HG03280 (cell line): Measurements from ENCODE around the gene CCDC57.

Source experiments
- ATAC-seq: cut with Tn5 transposase; IDR thresholded peaks from one replicate; pipeline ENCODE4 v1.9.1; 2021; ENCODE audit warnings: mild to moderate bottlenecking, moderate library complexity; ENCODE audit not compliant: unreplicated experiment

Gene CCDC57

GRCh38 chr17:82096709-82097183 lies 115.9 kb downstream of the CCDC57 start:
- ATAC-seq = no peak

DNA sequence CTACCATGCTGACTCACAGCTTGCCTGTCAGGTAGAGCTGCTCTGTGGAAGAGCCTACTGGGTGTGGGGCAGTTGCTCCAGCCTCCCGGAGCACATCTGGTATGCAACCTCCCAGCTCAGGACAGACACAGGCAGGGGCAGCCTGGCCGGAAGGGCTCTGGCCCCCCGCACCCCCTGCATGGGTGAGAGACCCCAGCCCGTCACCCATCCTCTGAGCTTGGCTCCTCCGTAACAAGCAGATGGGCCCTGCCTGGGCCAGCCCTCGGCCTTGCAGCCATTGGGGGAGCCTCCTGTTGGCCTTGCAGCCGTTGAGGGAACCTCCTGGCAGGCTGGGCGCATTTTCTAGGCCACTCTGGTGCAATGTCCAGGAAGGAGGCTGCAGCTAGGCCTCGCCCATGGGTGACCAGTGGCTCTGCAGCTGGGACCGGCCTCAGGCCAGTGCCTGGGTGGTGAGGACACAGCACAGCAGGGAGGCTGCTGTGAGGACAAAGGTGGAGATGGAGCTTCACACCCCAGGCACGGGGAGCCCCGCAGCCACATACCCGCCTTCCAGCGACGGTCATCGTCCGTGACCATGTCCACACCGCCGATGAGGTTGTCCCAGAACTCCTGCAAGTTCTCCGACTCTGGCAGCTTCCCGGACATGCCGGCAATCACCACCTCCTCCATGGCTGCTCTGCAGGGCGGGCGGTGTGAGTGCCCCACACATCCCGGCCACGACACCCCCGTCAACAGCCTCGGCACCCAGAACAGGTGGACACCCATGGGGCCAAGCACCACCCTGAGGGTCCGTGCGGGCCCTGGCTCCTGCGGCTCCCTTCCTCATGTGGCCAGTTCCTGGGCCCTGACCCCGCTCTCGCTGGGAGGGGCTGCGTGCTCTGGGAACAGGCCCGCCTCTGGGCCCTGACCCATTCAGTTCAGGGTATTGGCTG lies 116.6 kb downstream of the CCDC57 start:
- no peak for ATAC-seq

DNA sequence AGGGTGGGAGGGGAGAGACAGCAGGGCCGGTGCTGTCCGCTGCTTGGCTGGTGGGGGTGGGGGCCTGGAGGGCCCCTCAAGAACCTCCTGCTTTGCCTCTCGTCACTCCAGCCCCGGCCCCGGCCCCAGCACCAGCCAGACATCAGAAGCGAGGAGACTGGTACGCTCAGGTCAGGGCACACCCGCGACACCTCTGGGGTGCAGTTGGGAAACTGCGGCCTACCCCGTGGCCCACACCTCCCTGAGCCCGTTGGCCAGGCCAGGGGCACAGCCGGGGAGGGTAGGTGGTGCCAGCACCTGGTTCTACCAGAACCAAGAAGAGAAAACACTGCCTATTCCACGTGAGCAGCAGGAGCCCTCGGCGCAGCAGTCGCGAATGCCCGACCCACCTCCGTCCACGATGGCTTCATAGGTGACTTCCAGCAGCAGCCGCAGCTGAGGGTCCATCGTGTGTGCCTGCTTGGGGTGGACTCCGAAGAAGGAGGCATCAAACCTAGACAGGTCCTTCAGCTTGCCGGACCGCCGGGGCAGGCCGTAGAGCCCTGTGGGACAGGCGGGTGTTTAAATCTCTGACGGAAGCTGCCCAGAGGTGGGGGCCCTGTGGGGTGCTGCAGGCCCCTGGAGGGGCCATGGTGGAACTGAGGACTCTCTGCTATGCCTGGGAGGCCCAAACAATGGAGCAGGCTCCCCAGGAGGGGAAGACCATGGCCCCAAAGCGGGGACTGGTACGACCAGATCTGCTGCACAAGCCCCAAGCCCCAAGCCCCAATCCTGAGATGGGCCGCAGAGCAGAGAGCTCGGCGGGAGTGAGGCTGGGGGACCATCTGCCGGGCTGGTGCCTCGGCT lies 117.5 kb downstream of the CCDC57 start:
- no peak for ATAC-seq

- no peak for ATAC-seq
Measured at GRCh38 chr17:82092995-82093751, 119.5 kb downstream of the CCDC57 start.

DNA sequence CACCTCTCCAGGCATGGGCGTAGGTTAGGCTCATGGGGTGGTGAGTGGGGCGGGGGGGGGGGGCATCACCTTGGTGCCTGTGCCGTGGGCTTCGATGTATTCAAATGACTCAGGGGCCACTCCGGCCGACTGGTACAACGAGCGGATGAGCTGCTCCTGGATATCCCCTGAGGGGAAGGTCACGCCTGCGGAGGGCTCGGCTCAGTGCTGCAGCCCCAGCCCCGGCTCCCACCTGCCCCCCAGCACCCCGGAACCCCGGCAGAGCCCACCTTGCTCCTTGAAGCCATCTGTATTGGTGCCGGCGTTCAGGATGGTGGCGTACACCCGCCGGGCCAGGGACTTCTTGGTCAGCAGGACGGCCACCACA lies 120.0 kb downstream of the CCDC57 start:
- ATAC-seq = no peak

- ATAC-seq = no peak
Measured at GRCh38 chr17:82092094-82092586, 120.5 kb downstream of the CCDC57 start.

DNA sequence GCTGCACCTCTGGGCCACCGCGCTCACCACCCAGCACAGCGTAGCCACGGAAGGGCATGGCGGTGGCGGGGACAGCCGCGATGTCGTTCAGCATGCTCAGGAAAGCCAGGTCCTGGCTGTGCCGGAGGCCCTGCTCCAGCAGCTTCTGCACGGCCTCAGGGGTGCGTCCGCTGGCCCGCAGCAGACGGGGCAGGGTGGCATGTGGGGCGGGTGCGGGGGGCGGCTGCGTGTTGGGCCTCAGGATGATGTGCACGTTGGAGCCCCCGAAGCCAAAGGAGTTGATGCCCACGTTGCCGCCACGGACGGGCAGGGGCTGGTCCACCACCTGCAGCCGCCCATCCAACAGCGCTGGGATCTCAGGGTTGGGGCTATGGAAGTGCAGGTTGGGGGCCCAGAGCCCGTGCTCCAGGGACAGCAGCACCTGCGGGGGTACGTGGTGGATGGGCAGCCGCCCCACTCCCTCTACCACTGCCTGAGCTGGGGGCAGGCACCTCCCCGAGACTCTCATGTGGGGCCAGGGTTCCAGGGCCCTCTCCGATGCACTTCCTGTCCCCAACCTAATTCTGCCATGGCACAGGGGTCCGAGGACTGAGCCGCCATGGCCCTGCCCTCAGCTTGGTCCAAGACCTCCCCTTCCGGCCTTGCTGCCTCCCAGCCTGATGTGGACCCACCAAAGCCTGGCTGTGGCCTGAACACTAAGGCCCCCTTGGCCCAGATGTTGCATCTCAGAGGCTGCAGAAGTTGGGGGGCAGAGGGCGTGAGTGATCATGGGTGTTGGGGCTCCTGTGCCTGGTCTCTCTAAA lies 121.2 kb downstream of the CCDC57 start:
- no peak for ATAC-seq

DNA sequence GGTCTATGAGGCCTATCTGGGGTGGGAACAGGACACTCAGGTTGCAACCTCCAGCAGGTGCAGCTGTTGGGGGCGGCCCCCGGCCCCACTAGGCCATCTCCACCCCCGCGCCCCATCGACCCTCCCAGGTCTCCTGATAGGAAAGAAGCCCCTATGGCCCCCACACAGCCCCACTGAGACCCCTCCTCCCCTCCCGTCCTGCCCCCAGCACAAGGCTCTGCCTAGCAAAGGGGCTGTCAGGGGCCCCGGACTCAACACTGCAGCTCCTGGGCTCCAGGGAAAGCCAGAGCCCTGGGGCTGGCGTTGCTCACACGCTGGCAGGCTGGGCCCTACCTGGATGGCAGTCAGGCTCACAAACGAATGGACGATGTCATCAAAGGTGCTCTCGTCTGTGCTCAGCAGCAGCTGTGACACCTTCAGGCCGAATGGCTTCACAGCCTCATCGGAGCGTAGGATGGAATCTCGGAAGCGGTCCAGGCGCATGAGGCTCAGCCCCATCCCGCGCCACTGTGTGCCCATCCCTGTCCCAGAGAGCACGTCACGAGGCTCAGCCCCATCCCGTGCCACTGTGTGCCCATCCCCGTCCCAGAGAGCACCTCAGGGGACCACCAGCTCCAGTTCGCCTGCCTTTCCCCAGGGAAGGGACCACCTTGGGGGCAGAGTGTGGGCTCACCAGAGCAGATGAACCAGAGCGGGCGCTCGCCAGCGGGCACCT lies 121.9 kb downstream of the CCDC57 start:
- ATAC-seq = no peak

DNA sequence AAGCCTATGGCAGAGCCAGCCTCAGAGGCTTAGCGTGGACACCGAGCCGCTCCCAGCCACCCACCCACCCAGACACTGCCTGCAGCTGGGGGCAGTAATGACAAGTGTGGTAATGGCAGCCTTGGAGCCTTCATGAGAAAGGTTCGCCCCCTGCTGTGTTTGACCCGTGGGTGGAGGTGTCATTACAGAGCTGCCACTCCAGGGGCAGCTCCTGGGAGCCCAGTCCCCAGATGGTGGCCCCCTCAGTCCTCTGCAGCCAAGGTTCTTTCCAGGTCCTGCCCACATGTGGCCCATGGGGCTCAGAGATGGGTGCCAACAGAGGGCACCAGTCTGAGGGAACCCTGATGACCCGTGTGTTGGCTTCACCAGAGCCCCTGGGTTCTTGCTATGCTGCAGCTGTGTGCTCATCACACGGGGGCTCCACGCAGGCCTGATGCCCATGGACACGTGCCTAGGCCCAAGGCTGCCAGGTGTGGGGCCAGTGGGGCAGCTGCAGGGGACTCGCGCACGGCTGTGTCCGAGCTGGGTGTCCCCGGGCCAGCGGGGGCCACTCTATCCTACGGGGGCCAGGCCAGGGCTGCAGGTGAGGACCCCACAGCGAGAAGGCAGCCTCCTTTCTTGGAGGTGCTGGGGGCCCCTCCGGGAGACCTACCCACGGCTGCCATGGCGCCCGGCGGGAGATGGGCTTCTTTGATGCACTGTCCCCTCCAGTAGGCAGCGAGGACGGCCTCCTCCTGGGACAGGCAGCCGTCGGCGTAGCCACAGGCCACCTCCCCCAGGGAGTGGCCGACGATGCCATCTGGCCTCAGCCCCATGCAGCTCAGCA lies 122.7 kb downstream of the CCDC57 start:
- ATAC-seq = no peak

- no peak for ATAC-seq
Measured at GRCh38 chr17:82088838-82089722, 123.6 kb downstream of the CCDC57 start.

- no peak for ATAC-seq
Measured at GRCh38 chr17:82087961-82088837, 124.4 kb downstream of the CCDC57 start.

DNA sequence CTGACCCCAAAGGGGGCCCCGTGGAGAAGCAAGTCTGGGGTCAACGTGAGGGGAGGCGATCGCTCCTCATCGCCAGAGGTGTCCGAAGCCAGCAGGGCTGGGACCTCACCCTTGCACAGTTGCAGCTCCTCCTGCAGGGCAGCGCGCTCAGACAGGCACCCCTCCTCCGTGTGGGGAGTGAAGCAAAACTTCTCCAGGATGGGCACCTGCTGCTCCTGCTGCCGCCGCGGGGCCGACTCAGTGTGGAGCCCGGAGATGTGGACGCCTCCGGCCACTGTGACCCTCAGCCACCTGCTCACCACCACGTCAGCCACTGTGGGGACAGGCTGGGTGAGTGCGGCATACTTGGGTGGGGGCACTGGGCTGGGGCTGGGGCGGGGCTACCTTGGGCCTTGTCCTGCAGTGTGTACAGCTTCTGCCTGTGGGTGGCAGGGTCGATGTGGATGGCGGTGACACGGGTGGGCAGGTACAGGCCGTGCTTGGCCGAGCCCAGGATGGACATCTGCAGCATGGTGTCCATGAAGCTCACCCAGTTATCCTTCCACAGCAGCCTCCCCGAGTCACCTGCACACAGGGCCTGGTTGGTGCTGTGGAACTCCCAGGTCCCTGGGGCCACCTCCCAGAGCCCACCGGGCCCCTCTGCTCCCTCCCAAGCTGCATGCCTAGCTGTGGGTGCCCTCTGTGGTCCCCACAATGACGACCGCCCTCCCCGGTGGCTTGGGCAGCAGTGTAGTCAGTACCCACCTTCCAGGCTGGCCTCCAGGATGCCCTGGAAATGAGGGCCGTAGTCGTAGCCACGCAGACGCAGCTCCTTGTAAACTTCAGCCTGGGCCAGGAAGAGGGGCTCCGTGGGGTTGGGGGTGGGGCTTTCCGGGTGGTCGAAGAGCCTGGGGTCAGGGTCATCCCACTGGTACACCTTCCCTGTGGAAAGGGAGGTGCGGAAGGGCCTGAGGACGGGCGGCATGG lies 125.4 kb downstream of the CCDC57 start:
- ATAC-seq = no peak

- ATAC-seq = no peak
Measured at GRCh38 chr17:82085931-82086764, 126.5 kb downstream of the CCDC57 start.

DNA sequence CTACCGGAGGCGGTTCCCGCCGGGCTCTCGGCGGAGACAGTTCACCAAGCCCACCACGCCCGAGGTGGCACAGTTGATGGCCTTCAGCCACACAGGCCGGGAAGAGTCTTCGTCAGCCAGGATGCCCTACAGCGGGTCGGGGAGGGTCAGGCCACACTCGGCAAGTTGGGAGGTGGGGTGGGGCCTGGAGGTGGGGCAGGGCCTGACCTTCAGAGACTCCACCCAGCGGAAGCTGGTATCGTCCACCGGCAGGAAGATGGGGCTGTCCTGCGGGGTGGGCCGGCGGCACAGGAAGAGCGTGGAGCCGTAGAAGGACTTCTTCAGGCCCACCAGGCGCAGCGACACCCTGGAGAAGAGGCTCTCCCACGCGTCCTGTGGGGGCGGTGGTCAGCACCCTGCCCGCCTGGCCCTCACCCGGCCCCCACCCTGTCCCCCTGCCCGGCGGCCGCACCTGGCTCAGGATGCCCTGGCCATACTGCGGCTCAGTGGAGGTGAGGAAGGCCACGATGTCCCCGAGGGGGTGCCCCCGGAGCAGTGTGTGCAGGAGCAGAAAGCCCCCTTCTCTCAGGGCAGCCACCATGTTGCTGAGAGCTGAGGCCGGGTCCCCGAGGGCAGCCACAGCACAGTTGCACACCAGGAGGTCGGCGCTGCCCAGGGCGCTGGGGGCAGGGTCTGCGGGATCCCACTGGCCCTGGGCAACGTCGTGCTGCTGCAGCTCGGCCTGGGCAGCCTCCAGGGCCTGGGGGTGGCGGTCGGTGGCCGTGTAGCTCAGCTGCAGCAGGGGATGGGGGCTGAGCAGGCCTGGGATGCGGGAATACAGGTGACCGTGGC lies 127.4 kb downstream of the CCDC57 start:
- ATAC-seq = no peak
